Measurements from ENCODE around the gene BICD2.

DNA sequence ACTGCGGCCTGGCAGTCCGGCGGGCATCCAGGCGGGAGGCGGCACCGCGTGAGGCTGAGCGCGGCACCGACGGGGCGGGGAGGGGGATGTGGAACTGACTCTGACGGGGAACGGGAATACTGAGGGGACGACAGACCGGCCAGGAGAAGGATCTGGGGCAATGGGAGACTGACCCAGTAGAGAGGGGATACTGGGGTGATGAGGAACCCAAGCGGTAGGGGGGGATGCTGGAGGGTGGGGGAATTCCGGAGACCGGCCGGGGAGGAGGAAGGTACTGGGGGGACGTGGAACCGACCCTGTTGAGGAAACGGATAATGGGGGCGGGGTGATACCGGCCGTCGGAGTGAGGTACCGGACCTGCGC is 95.1 kb downstream of the BICD2 start:
- TF ChIP-seq, protein P1, sequence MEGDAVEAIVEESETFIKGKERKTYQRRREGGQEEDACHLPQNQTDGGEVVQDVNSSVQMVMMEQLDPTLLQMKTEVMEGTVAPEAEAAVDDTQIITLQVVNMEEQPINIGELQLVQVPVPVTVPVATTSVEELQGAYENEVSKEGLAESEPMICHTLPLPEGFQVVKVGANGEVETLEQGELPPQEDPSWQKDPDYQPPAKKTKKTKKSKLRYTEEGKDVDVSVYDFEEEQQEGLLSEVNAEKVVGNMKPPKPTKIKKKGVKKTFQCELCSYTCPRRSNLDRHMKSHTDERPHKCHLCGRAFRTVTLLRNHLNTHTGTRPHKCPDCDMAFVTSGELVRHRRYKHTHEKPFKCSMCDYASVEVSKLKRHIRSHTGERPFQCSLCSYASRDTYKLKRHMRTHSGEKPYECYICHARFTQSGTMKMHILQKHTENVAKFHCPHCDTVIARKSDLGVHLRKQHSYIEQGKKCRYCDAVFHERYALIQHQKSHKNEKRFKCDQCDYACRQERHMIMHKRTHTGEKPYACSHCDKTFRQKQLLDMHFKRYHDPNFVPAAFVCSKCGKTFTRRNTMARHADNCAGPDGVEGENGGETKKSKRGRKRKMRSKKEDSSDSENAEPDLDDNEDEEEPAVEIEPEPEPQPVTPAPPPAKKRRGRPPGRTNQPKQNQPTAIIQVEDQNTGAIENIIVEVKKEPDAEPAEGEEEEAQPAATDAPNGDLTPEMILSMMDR (IDR thresholded peaks at IDR 0.05 in 8 of 11, conservative IDR thresholded peaks at IDR 0.05 in 3 of 11) = no peak
- TF ChIP-seq POLR2AphosphoS5 (IDR thresholded peaks at IDR 0.05) (no peak), POLR2A (IDR thresholded peaks at IDR 0.05) (no peak)
